NB4 (cell line): Measurements from ENCODE around the gene ERFE.

Source experiments
- DNase-seq: peaks from one replicate; pipeline ENCODE4 v3.0.0; 2010; ENCODE audit warnings: low read depth
- H3K4me3 ChIP-seq: one replicate; pipeline ENCODE4 v1.5.1; 2011; ENCODE audit warnings: mild to moderate bottlenecking, low read depth, low read length, moderate library complexity
- MYC ChIP-seq: IDR thresholded peaks from 2 replicates; pipeline ENCODE4 v1.6.1; 2011; ENCODE audit warnings: low read depth, low read length
- POLR2A ChIP-seq: IDR thresholded peaks from 2 replicates; pipeline ENCODE4 v1.6.1; 2011; ENCODE audit warnings: mild to moderate bottlenecking; ENCODE audit not compliant: insufficient read length; ENCODE audit errors: extremely low read depth
- TF ChIP-seq, protein P1 (sequence below): IDR thresholded peaks from one replicate; pipeline ENCODE4 v1.5.1; 2012; ENCODE audit warnings: low read depth, low read length
- TF ChIP-seq, protein P2 (sequence below): IDR thresholded peaks from 2 replicates; pipeline ENCODE4 v1.6.1; 2011; ENCODE audit warnings: low read depth, low read length

ERFE gene

GRCh38 chr2:238165288-238165921 is 6.6 kb downstream of the ERFE start:
- no peak for DNase-seq
- TF ChIP-seq MYC (no peak), POLR2A (no peak)
- TF ChIP-seq, protein P1, sequence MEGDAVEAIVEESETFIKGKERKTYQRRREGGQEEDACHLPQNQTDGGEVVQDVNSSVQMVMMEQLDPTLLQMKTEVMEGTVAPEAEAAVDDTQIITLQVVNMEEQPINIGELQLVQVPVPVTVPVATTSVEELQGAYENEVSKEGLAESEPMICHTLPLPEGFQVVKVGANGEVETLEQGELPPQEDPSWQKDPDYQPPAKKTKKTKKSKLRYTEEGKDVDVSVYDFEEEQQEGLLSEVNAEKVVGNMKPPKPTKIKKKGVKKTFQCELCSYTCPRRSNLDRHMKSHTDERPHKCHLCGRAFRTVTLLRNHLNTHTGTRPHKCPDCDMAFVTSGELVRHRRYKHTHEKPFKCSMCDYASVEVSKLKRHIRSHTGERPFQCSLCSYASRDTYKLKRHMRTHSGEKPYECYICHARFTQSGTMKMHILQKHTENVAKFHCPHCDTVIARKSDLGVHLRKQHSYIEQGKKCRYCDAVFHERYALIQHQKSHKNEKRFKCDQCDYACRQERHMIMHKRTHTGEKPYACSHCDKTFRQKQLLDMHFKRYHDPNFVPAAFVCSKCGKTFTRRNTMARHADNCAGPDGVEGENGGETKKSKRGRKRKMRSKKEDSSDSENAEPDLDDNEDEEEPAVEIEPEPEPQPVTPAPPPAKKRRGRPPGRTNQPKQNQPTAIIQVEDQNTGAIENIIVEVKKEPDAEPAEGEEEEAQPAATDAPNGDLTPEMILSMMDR: no peak
- TF ChIP-seq, protein P2, sequence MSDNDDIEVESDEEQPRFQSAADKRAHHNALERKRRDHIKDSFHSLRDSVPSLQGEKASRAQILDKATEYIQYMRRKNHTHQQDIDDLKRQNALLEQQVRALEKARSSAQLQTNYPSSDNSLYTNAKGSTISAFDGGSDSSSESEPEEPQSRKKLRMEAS: no peak
- H3K4me3 ChIP-seq: no peak overlapping the region

DNA sequence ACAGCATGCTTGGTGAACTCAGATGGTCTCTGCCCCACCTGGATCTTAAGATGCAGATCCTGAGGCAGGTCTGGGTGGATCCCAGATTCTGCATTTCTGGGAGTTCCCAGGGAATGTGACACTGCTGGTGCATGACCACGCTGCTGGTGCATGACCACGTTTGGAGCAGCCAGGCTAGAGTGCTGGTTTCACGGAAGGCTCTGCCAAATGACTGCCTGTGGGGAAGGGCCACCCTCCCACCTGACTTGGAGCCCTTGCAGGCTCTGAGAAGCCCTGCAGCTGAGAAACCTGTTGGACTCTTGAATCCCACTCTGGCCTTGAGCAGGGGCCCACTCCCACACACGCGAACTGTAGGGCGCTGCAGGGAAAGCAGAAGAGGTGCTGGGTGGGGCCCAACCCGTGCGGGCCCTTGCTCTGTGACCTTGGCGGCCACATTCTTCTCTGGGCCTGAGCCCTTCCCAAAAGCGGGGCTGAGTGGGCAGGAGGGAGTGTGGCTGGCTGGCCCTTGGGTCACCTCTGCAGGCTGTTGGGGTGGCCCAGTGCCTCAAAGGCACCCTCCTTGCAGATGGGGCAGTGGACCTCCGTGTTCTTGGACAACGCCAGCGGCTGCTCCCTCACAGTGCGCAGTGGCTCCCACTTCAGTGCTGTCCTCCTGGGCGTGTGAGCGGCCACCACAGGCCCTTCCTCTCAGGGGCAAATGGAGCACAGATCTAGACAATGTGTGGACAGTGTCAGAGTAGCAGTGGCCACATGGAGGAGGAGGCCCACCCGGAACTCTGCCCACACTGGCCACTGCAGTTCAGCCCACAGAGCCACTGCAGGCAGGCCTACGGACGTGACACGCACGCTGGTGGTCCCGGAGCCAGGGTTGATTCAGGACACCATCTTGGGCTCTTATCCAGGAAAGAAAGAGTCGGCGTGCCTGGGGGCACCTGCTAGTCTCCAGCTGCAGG is 7.9 kb downstream of the ERFE start:
- TF ChIP-seq, protein P2: no peak
- TF ChIP-seq MYC (no peak), POLR2A (no peak)
- TF ChIP-seq, protein P1: no peak
- no peak overlapping the region for H3K4me3 ChIP-seq
- no peak for DNase-seq

- DNase-seq: no peak
- TF ChIP-seq, protein P1: no peak
- TF ChIP-seq POLR2A: no peak
- TF ChIP-seq MYC: no peak
- TF ChIP-seq, protein P2: no peak
- H3K4me3 ChIP-seq: no peak overlapping the region
These were observed 8.6 kb downstream of the ERFE start for GRCh38 chr2:238167344-238167715.

DNA sequence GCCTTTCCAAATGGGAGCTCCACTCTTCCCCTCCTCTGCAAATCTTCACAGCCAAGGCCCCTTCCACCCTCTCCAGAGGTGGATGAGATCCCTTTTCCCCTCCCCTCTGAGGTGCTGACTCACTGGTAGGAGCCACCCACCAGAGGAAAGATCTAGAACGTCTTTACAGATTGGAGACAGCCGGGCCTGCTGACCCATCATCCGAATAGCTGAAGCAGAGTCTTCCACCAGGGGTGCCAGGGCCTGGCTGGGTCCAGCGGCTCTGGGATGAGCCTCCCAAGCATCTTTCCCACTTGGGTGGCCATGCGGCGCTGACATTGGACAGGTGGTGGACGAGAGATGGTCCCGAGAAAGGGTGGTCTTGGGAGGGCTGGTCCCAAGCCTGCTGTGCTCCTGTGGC is 9.0 kb downstream of the ERFE start:
- TF ChIP-seq, protein P2: no peak
- TF ChIP-seq MYC: no peak
- TF ChIP-seq POLR2A: no peak
- TF ChIP-seq, protein P1: no peak
- H3K4me3 ChIP-seq: no peak overlapping the region
- no peak for DNase-seq

GRCh38 chr2:238168196-238169047 is 9.7 kb downstream of the ERFE start:
- TF ChIP-seq, protein P1: no peak
- TF ChIP-seq, protein P2: no peak
- no peak for TF ChIP-seq MYC
- DNase-seq: no peak
- H3K4me3 ChIP-seq: no peak overlapping the region
